OCI-LY1 (cell line): Measurements from ENCODE around the gene DOCK7.

Experiments used
- H2AFZ ChIP-seq: fragments of 200-600 bp; sonication (generic), shearing (Covaris generic); 2 replicates; pipeline ENCODE4 v1.6.0; 2014; ENCODE audit warnings: antibody characterized with exemption, mild to moderate bottlenecking, low read length
- H3F3A ChIP-seq: fragments of 200-600 bp; sonication (generic), shearing (Covaris generic); 2 replicates; pipeline ENCODE4 v1.6.0; 2014; ENCODE audit warnings: mild to moderate bottlenecking, antibody characterized with exemption, low read length, moderate library complexity; ENCODE audit not compliant: insufficient read depth
- H3K27ac ChIP-seq: fragments of 200-600 bp; sonication (generic); 2 replicates; pipeline ENCODE4 v1.5.1; 2014; ENCODE audit warnings: low read length, mixed run types, mild to moderate bottlenecking, low read depth; ENCODE audit not compliant: poor library complexity, severe bottlenecking
- H3K27me3 ChIP-seq: fragments of 200-600 bp; sonication (generic); 2 replicates; pipeline ENCODE4 v1.6.0; 2014; ENCODE audit warnings: antibody characterized with exemption, mild to moderate bottlenecking, low read length, moderate library complexity; ENCODE audit not compliant: insufficient read depth
- H3K36me3 ChIP-seq: fragments of 200-600 bp; sonication (generic); 2 replicates; pipeline ENCODE4 v1.6.1; 2014; ENCODE audit warnings: mild to moderate bottlenecking, antibody characterized with exemption, low read length, moderate library complexity, mixed read lengths; ENCODE audit not compliant: insufficient read depth
- H3K4me1 ChIP-seq: fragments of 200-600 bp; sonication (generic); 2 replicates; pipeline ENCODE4 v1.5.1; 2014; ENCODE audit warnings: mild to moderate bottlenecking, low read length, moderate library complexity; ENCODE audit not compliant: insufficient read depth, severe bottlenecking
- H3K4me2 ChIP-seq: fragments of 200-600 bp; sonication (generic), shearing (Covaris generic); 2 replicates; pipeline ENCODE4 v1.6.1; 2014; ENCODE audit warnings: low read length
- H3K4me3 ChIP-seq: fragments of 200-600 bp; sonication (generic); 2 replicates; pipeline ENCODE4 v1.5.1; 2014; ENCODE audit warnings: low read length, low read depth, mild to moderate bottlenecking, mixed read lengths; ENCODE audit not compliant: poor library complexity, severe bottlenecking
- H3K79me2 ChIP-seq: fragments of 200-600 bp; shearing (Covaris generic); 2 replicates; pipeline ENCODE4 v1.6.1; 2016; ENCODE audit warnings: mixed run types, low read length, mixed read lengths; ENCODE audit not compliant: insufficient read depth
- H3K9ac ChIP-seq: fragments of 200-600 bp; sonication (generic), shearing (Covaris generic); 2 replicates; pipeline ENCODE4 v1.6.1; 2014; ENCODE audit warnings: mild to moderate bottlenecking, low read length, mixed read lengths
- H3K9me2 ChIP-seq: fragments of 200-600 bp; sonication (generic), shearing (Covaris generic); 2 replicates; pipeline ENCODE4 v1.6.1; 2014; ENCODE audit warnings: low read depth, mild to moderate bottlenecking, low read length, mixed read lengths
- H3K9me3 ChIP-seq: fragments of 200-600 bp; shearing (Covaris generic); 2 replicates; pipeline ENCODE4 v1.6.1; 2014; ENCODE audit warnings: low read length, mixed read lengths
- H4K20me1 ChIP-seq: fragments of 200-600 bp; sonication (generic), shearing (Covaris generic); 2 replicates; pipeline ENCODE4 v1.6.0; 2016; ENCODE audit warnings: mild to moderate bottlenecking, low read length; ENCODE audit not compliant: insufficient read depth
- CTCF ChIP-seq: fragments of 200-600 bp; sonication (generic), shearing (Covaris generic); IDR thresholded peaks from 2 replicates; pipeline ENCODE4 v1.5.1; 2017; ENCODE audit warnings: mild to moderate bottlenecking, antibody characterized with exemption, low read length, moderate library complexity, mixed read lengths
- EZH2 ChIP-seq: fragments of 200-600 bp; sonication (generic), shearing (Covaris generic); IDR thresholded peaks from 2 replicates; pipeline ENCODE4 v1.8.0; 2017; ENCODE audit warnings: borderline replicate concordance, mixed run types, mild to moderate bottlenecking, antibody characterized with exemption, low read length, moderate library complexity, mixed read lengths

The DOCK7 gene

GRCh38 chr1:62426794-62427193 lies 261.4 kb downstream of the DOCK7 start:
- no peak overlapping the region for H2AFZ ChIP-seq
- H3K4me1 ChIP-seq, result peaks cover 15% of the 10 kb centered on the region
- H3K27ac ChIP-seq, result no peak overlapping the region
- H3F3A ChIP-seq, result no peaks in the 10 kb centered on the region
- H3K36me3 ChIP-seq, result no peaks in the 10 kb centered on the region
- H3K27me3 ChIP-seq, result no peaks in the 10 kb centered on the region
- no peak overlapping the region for H3K4me2 ChIP-seq
- H3K9me3 ChIP-seq, result no peaks in the 10 kb centered on the region
- H3K9me2 ChIP-seq, result no peaks in the 10 kb centered on the region
- H3K4me3 ChIP-seq, result no peak overlapping the region
- TF ChIP-seq EZH2 (no peak), CTCF (no peak)
- H3K9ac ChIP-seq, result no peak overlapping the region
- no peaks in the 10 kb centered on the region for H3K79me2 ChIP-seq
- H4K20me1 ChIP-seq, result no peaks in the 10 kb centered on the region

- H4K20me1 ChIP-seq, result no peaks in the 10 kb centered on the region
- H3K9me3 ChIP-seq, result no peaks in the 10 kb centered on the region
- H3K9ac ChIP-seq, result no peak overlapping the region
- H3K9me2 ChIP-seq, result no peaks in the 10 kb centered on the region
- H3F3A ChIP-seq, result no peaks in the 10 kb centered on the region
- TF ChIP-seq CTCF, result no peak
- no peak for TF ChIP-seq EZH2
- H3K4me1 ChIP-seq, result peaks cover 10% of the 10 kb centered on the region
- H3K27me3 ChIP-seq, result no peaks in the 10 kb centered on the region
- H3K4me2 ChIP-seq, result no peak overlapping the region
- H3K4me3 ChIP-seq, result no peak overlapping the region
- H2AFZ ChIP-seq, result no peak overlapping the region
- H3K79me2 ChIP-seq, result no peaks in the 10 kb centered on the region
- no peaks in the 10 kb centered on the region for H3K36me3 ChIP-seq
- H3K27ac ChIP-seq, result no peak overlapping the region
Measured at GRCh38 chr1:62426237-62426636, 261.9 kb downstream of the DOCK7 start.

DNA sequence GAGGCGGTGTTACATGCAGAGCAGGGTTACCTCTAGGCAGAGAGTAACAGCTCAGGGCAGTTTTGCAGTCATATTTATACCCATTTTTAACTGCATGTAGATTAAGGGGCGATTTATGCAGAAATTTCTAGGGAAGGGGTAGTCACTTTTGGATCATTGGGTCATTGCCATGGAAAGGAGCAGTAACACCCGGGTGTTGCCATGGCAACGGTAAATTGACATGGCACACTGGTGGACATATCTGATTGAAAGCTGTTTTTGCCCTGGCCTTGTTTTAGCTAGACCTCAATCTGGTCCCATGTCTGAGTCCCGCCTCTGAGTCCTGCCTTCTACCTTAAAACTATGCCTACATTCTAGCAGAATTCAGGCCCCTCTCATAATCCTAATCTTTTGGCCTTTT lies 263.1 kb downstream of the DOCK7 start:
- Histone ChIP-seq H3K79me2 (no peaks in the 10 kb centered on the region), H3K4me3 (no peak overlapping the region), H4K20me1 (no peaks in the 10 kb centered on the region), H2AFZ (no peak overlapping the region), H3K9me3 (no peaks in the 10 kb centered on the region), H3K9me2 (no peaks in the 10 kb centered on the region), H3K4me1 (no peaks in the 10 kb centered on the region), H3K9ac (no peak overlapping the region), H3F3A (no peaks in the 10 kb centered on the region), H3K36me3 (no peaks in the 10 kb centered on the region), H3K4me2 (no peak overlapping the region), H3K27ac (no peak overlapping the region), H3K27me3 (no peaks in the 10 kb centered on the region)
- TF ChIP-seq CTCF (no peak), EZH2 (no peak)
